HEK293 (cell line): ENCODE data around the gene CS.

ENCODE experiments used
- CTCF ChIA-PET: fragments of 350-600 bp; formaldehyde crosslinking; extraction: SDS; loops from one replicate; lab custom pipeline; 2021; ENCODE audit warnings: antibody characterized with exemption; lab: Yijun Ruan, JAX
- POLR2A ChIA-PET: fragments of 300-600 bp; formaldehyde crosslinking; extraction: SDS; loops from one replicate; lab custom pipeline; 2020; ENCODE audit warnings: antibody characterized with exemption, inconsistent platforms; lab: Yijun Ruan, JAX
- H3K27ac ChIP-seq: fragments of 200-500 bp; sonication (Bioruptor generic); 2 replicates; pipeline ENCODE4 v1.5.1; 2014; ENCODE audit warnings: low read depth, low read length, control low read depth, inconsistent platforms; ENCODE audit errors: extremely low read depth
- H3K36me3 ChIP-seq, 2 experiments: fragments of 200-500 bp in 1 of 2; sonication (Bioruptor generic) in 1 of 2; 1 replicate in 1 of 2; 2 replicates in 1 of 2; pipeline ENCODE4 v1.5.1; 2014 to 2017; ENCODE audit warnings: inconsistent platforms in 2 of 2, low read length in 2 of 2; ENCODE audit not compliant: control insufficient read depth in 2 of 2, insufficient read depth in 1 of 2
- H3K4me1 ChIP-seq: fragments of 200-500 bp; sonication (Bioruptor generic); 2 replicates; pipeline ENCODE4 v1.5.1; 2014; ENCODE audit warnings: mild to moderate bottlenecking, low read length, inconsistent platforms; ENCODE audit not compliant: control insufficient read depth, insufficient read depth
- H3K4me3 ChIP-seq: 2 replicates; pipeline ENCODE4 v1.5.1; 2011; ENCODE audit warnings: low read depth, mild to moderate bottlenecking, control low read depth, low read length, moderate library complexity
- H3K9me3 ChIP-seq: fragments of 200-500 bp; sonication (Bioruptor generic); 2 replicates; pipeline ENCODE4 v1.5.1; 2014; ENCODE audit warnings: low read depth, low read length, inconsistent platforms; ENCODE audit not compliant: control insufficient read depth, insufficient read depth
- BCL11A ChIP-seq: fragments of 450-650 bp; formaldehyde crosslinking; IDR thresholded peaks from 2 replicates; pipeline ENCODE4 v1.5.1; 2016; ENCODE audit warnings: low read depth, missing biosample characterization, missing genetic modification characterization
- EGR2 ChIP-seq: fragments of 450-650 bp; formaldehyde crosslinking; IDR thresholded peaks from 2 replicates; pipeline ENCODE4 v1.5.1; 2016; ENCODE audit warnings: low read depth, missing biosample characterization, missing genetic modification characterization
- KLF7 ChIP-seq: fragments of 450-650 bp; formaldehyde crosslinking; IDR thresholded peaks from 2 replicates; pipeline ENCODE4 v1.5.1; 2016; ENCODE audit warnings: missing biosample characterization, missing genetic modification characterization, borderline replicate concordance
- KLF9 ChIP-seq: fragments of 450-650 bp; formaldehyde crosslinking; IDR thresholded peaks from 2 replicates; pipeline ENCODE4 v1.5.1; 2016; ENCODE audit warnings: missing biosample characterization, missing genetic modification characterization, low read depth
- PRDM1 ChIP-seq: fragments of 450-650 bp; formaldehyde crosslinking; IDR thresholded peaks from 2 replicates; pipeline ENCODE4; 2016; ENCODE audit warnings: missing biosample characterization, missing genetic modification characterization
- ZBTB17 ChIP-seq: fragments of 450-650 bp; formaldehyde crosslinking; IDR thresholded peaks from 2 replicates; pipeline ENCODE4 v1.5.1; 2016; ENCODE audit warnings: missing biosample characterization, missing genetic modification characterization
- ZFHX2 ChIP-seq: fragments of 450-650 bp; formaldehyde crosslinking; conservative IDR thresholded peaks from 2 replicates; pipeline ENCODE4 v1.5.1; 2016; ENCODE audit warnings: missing biosample characterization, missing genetic modification characterization
- ZFP69B ChIP-seq: fragments of 450-650 bp; formaldehyde crosslinking; IDR thresholded peaks from 2 replicates; pipeline ENCODE4 v1.5.1; 2016; ENCODE audit warnings: missing biosample characterization, missing genetic modification characterization
- ZNF10 ChIP-seq: fragments of 450-650 bp; formaldehyde crosslinking; IDR thresholded peaks from 2 replicates; pipeline ENCODE4 v1.5.1; 2017; ENCODE audit warnings: missing biosample characterization, missing genetic modification characterization
- ZNF133 ChIP-seq: fragments of 450-650 bp; formaldehyde crosslinking; IDR thresholded peaks from 2 replicates; pipeline ENCODE4 v1.5.1; 2016; ENCODE audit warnings: missing biosample characterization, missing genetic modification characterization
- ZNF221 ChIP-seq: fragments of 450-650 bp; formaldehyde crosslinking; IDR thresholded peaks from 2 replicates; pipeline ENCODE4 v1.5.1; 2017; ENCODE audit warnings: missing biosample characterization, missing genetic modification characterization, borderline replicate concordance
- ZNF302 ChIP-seq: fragments of 450-650 bp; formaldehyde crosslinking; IDR thresholded peaks from 2 replicates; pipeline ENCODE4 v1.5.1; 2016; ENCODE audit warnings: missing biosample characterization, missing genetic modification characterization, low read depth
- ZNF404 ChIP-seq: fragments of 450-650 bp; formaldehyde crosslinking; IDR thresholded peaks from 2 replicates; pipeline ENCODE4 v1.5.1; 2017; ENCODE audit warnings: missing biosample characterization, missing genetic modification characterization
- ZNF416 ChIP-seq: fragments of 450-650 bp; formaldehyde crosslinking; IDR thresholded peaks from 2 replicates; pipeline ENCODE4 v1.5.1; 2016; ENCODE audit warnings: missing biosample characterization, missing genetic modification characterization
- ZNF610 ChIP-seq: fragments of 450-650 bp; formaldehyde crosslinking; IDR thresholded peaks from 2 replicates; pipeline ENCODE4 v1.5.1; 2016; ENCODE audit warnings: missing biosample characterization, missing genetic modification characterization, borderline replicate concordance
- ZNF654 ChIP-seq: fragments of 450-650 bp; formaldehyde crosslinking; IDR thresholded peaks from 2 replicates; pipeline ENCODE4 v1.5.1; 2016; ENCODE audit warnings: low read depth, missing biosample characterization, missing genetic modification characterization
- ZNF76 ChIP-seq: fragments of 450-650 bp; formaldehyde crosslinking; IDR thresholded peaks from 2 replicates; pipeline ENCODE4; 2016; ENCODE audit warnings: low read depth, missing biosample characterization, missing genetic modification characterization, borderline replicate concordance
- ZNF792 ChIP-seq: fragments of 450-650 bp; formaldehyde crosslinking; IDR thresholded peaks from 2 replicates; pipeline ENCODE4 v1.5.1; 2016; ENCODE audit warnings: missing biosample characterization, missing genetic modification characterization
- TF ChIP-seq, protein P1 (sequence below): fragments of 450-650 bp; formaldehyde crosslinking; IDR thresholded peaks from 2 replicates; pipeline ENCODE4 v1.5.1; 2016; ENCODE audit warnings: missing biosample characterization, missing genetic modification characterization
- TF ChIP-seq, protein P2 (sequence below): fragments of 450-650 bp; formaldehyde crosslinking; IDR thresholded peaks from 2 replicates; pipeline ENCODE4 v1.5.1; 2016; ENCODE audit warnings: missing biosample characterization, missing genetic modification characterization
- TF ChIP-seq, protein P3 (sequence below): fragments of 450-650 bp; IDR thresholded peaks from 2 replicates; pipeline ENCODE4 v1.5.1; 2018; ENCODE audit warnings: missing biosample characterization, missing genetic modification characterization
- TF ChIP-seq, protein P4 (sequence below): fragments of 450-650 bp; formaldehyde crosslinking; IDR thresholded peaks from 2 replicates; pipeline ENCODE4; 2016; ENCODE audit warnings: missing biosample characterization, missing genetic modification characterization
- TF ChIP-seq, protein P5 (sequence below): fragments of 450-650 bp; formaldehyde crosslinking; IDR thresholded peaks from 2 replicates; pipeline ENCODE4 v1.5.1; 2016; ENCODE audit warnings: missing biosample characterization, missing genetic modification characterization
- TF ChIP-seq, protein P6 (sequence below): fragments of 450-650 bp; formaldehyde crosslinking; IDR thresholded peaks from 2 replicates; pipeline ENCODE4 v1.5.1; 2016; ENCODE audit warnings: missing biosample characterization, missing genetic modification characterization

The CS gene

DNA sequence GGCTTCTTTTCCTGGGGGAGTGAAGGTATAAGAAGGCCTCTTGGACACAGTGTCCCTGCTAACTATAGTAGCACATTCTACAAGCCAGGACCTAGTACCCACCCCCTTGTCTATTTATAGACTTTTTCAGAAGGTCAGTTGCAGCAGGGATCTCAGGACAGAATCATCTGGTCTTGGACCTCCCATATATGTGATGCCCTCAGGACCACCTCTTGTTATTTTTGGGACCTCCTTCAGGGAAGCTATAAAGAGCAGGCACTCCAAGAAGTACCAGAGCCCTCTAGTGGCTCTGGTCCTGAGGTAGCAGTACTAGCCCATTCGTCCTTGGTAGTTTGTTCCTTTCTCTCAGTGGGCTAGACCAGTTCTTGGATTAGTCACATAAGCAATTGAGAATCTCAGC lies 29.1 kb downstream of the CS start (continued):
- TF ChIP-seq, protein P1, sequence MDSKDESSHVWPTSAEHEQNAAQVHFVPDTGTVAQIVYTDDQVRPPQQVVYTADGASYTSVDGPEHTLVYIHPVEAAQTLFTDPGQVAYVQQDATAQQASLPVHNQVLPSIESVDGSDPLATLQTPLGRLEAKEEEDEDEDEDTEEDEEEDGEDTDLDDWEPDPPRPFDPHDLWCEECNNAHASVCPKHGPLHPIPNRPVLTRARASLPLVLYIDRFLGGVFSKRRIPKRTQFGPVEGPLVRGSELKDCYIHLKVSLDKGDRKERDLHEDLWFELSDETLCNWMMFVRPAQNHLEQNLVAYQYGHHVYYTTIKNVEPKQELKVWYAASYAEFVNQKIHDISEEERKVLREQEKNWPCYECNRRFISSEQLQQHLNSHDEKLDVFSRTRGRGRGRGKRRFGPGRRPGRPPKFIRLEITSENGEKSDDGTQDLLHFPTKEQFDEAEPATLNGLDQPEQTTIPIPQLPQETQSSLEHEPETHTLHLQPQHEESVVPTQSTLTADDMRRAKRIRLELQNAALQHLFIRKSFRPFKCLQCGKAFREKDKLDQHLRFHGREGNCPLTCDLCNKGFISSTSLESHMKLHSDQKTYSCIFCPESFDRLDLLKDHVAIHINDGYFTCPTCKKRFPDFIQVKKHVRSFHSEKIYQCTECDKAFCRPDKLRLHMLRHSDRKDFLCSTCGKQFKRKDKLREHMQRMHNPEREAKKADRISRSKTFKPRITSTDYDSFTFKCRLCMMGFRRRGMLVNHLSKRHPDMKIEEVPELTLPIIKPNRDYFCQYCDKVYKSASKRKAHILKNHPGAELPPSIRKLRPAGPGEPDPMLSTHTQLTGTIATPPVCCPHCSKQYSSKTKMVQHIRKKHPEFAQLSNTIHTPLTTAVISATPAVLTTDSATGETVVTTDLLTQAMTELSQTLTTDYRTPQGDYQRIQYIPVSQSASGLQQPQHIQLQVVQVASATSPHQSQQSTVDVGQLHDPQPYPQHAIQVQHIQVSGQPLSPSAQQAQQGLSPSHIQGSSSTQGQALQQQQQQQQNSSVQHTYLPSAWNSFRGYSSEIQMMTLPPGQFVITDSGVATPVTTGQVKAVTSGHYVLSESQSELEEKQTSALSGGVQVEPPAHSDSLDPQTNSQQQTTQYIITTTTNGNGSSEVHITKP: peak; percentile 54
- TF ChIP-seq ZNF404 (tag by site-specific recombination): no peak
- peak; percentile 24; the same call in 1 of the 2 replicates for TF ChIP-seq ZNF654 (tag by site-specific recombination)

DNA sequence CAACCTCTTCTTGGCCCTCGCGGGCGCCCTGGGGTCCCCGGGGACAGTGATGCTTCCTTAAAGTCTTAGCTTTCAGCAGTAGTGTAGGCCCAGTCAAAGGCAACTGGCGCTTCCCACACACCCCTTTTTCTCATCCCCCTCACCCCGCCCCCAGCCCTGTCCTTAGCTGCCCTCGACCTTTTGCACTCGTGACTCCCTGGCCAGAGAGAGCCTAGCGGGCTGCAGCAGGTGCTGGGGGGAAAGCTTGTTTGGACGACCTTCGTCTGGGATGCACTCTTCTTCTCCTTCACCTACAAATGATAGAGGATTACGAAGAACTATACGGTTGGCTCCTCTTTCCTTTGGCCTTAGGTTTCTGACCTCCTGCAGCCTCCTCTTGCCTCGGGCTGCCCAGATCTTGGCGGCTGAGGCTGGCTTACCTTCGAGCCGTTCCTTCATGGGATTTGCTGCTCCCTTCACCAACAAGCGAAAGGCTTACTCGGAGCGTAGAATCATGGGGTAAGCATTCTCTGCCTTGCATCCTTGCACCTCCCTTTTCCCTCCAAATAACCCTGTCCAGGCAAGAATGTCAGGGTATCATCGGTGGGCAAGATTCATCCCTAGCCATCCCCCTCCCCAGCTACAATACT lies 32.6 kb downstream of the CS start:
- Histone ChIP-seq H3K4me1 (no peaks in the 10 kb centered on the region; the same call in 1 of the 2 replicates), H3K4me3 (peak overlapping the region; percentile 65), H3K9me3 (no peaks in the 10 kb centered on the region), H3K36me3 (peaks cover 5 to 39% of the 10 kb centered on the region in 2 experiments), H3K27ac (peak overlapping the region; percentile 62; the same call in 1 of the 2 replicates)
- ChIA-PET POLR2A (interaction anchor here (0.6 to 2.9 kb wide), 12 partner anchors 10 to 254 kb away, joined by 3 to 26 read pairs (median 4); partner anchors contain the start of genes ANKRD52, CNPY2, RBMS2 and RNF41), CTCF (interaction anchor here (0.6 to 1.4 kb wide), 14 partner anchors 9 to 294 kb away, joined by 3 to 6 read pairs (median 4); partner anchors contain the start of genes ANKRD52 and RAB5B)
- no peak for TF ChIP-seq ZFP69B (tag by site-specific recombination)
- TF ChIP-seq, protein P2, sequence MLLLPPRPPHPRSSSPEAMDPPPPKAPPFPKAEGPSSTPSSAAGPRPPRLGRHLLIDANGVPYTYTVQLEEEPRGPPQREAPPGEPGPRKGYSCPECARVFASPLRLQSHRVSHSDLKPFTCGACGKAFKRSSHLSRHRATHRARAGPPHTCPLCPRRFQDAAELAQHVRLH (tag by site-specific recombination): no peak
- no peak for TF ChIP-seq ZNF10
- TF ChIP-seq, protein P3, sequence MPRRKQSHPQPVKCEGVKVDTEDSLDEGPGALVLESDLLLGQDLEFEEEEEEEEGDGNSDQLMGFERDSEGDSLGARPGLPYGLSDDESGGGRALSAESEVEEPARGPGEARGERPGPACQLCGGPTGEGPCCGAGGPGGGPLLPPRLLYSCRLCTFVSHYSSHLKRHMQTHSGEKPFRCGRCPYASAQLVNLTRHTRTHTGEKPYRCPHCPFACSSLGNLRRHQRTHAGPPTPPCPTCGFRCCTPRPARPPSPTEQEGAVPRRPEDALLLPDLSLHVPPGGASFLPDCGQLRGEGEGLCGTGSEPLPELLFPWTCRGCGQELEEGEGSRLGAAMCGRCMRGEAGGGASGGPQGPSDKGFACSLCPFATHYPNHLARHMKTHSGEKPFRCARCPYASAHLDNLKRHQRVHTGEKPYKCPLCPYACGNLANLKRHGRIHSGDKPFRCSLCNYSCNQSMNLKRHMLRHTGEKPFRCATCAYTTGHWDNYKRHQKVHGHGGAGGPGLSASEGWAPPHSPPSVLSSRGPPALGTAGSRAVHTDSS: no peak
- TF ChIP-seq, protein P4, sequence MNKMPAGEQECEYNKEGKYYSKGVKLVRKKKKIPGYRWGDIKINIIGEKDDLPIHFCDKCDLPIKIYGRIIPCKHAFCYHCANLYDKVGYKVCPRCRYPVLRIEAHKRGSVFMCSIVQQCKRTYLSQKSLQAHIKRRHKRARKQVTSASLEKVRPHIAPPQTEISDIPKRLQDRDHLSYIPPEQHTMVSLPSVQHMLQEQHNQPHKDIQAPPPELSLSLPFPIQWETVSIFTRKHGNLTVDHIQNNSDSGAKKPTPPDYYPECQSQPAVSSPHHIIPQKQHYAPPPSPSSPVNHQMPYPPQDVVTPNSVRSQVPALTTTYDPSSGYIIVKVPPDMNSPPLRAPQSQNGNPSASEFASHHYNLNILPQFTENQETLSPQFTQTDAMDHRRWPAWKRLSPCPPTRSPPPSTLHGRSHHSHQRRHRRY (tag by site-specific recombination): no peak
- 0 out of 2 replicates have a peak, but pooled peaks have one; percentile 54 for TF ChIP-seq PRDM1 (tag by site-specific recombination)
- no peak for TF ChIP-seq ZNF792 (tag by site-specific recombination)
- 0 out of 2 replicates have a peak, but pooled peaks have one; percentile 14 for TF ChIP-seq ZBTB17 (tag by site-specific recombination)
- no peak for TF ChIP-seq ZNF416 (tag by site-specific recombination)
- TF ChIP-seq ZNF302 (tag by site-specific recombination): no peak
- TF ChIP-seq BCL11A (tag by site-specific recombination): peak; percentile 63
- TF ChIP-seq EGR2 (tag by site-specific recombination): peak; percentile 53; the same call in 1 of the 2 replicates
- TF ChIP-seq, protein P5, sequence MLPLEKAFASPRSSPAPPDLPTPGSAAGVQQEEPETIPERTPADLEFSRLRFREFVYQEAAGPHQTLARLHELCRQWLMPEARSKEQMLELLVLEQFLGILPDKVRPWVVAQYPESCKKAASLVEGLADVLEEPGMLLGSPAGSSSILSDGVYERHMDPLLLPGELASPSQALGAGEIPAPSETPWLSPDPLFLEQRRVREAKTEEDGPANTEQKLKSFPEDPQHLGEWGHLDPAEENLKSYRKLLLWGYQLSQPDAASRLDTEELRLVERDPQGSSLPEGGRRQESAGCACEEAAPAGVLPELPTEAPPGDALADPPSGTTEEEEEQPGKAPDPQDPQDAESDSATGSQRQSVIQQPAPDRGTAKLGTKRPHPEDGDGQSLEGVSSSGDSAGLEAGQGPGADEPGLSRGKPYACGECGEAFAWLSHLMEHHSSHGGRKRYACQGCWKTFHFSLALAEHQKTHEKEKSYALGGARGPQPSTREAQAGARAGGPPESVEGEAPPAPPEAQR (tag by site-specific recombination): no peak
- TF ChIP-seq ZNF610 (tag by site-specific recombination): no peak
- TF ChIP-seq ZNF133 (tag by site-specific recombination): no peak
- no peak for TF ChIP-seq ZNF221 (tag by site-specific recombination)
- TF ChIP-seq, protein P6, sequence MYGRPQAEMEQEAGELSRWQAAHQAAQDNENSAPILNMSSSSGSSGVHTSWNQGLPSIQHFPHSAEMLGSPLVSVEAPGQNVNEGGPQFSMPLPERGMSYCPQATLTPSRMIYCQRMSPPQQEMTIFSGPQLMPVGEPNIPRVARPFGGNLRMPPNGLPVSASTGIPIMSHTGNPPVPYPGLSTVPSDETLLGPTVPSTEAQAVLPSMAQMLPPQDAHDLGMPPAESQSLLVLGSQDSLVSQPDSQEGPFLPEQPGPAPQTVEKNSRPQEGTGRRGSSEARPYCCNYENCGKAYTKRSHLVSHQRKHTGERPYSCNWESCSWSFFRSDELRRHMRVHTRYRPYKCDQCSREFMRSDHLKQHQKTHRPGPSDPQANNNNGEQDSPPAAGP (tag by site-specific recombination): no peak
- no peak for TF ChIP-seq ZNF76
- peak; percentile 15; the same call in 1 of the 2 replicates for TF ChIP-seq KLF9
- TF ChIP-seq KLF7: no peak
- peak; percentile 48; the same call in 1 of the 2 replicates for TF ChIP-seq ZFHX2
